ENCODE results near the gene RHOU.

Gene RHOU

DNA sequence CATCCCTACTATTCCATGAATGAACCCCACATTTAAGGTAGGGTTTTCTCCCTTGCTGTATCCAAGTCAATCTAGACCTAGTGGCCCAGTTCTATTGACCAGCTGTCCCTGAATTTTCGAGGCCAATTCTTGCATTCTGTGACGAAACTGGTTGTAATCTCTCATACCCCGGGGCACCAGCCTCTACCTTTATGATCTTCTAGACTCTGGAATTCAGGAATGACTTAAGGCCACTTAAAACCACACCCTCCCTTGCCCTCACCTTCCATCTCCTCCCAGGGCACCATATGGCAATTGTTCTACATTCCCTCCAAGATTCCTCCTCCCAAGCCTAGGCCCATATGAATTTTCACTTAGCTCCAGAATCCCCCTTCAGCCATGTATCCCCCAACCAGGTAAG is 48.9 kb downstream of the RHOU start:
- Mint-ChIP-seq H3K27ac (ENCODE audit: low read depth) (no peak overlapping the region), H3K9me3 (no peaks in the 10 kb centered on the region), H3K4me1 (no peaks in the 10 kb centered on the region), H3K36me3 (ENCODE audit: insufficient read depth) (no peaks in the 10 kb centered on the region), H3K27me3 (no peaks in the 10 kb centered on the region), H3K4me3 (no peak overlapping the region)
- ATAC-seq (replicated peaks; ENCODE audit: extremely low read depth, poor library complexity, severe bottlenecking): no peak
- no peak for DNase-seq (ENCODE audit: low spot score in 2 of 2)

DNA sequence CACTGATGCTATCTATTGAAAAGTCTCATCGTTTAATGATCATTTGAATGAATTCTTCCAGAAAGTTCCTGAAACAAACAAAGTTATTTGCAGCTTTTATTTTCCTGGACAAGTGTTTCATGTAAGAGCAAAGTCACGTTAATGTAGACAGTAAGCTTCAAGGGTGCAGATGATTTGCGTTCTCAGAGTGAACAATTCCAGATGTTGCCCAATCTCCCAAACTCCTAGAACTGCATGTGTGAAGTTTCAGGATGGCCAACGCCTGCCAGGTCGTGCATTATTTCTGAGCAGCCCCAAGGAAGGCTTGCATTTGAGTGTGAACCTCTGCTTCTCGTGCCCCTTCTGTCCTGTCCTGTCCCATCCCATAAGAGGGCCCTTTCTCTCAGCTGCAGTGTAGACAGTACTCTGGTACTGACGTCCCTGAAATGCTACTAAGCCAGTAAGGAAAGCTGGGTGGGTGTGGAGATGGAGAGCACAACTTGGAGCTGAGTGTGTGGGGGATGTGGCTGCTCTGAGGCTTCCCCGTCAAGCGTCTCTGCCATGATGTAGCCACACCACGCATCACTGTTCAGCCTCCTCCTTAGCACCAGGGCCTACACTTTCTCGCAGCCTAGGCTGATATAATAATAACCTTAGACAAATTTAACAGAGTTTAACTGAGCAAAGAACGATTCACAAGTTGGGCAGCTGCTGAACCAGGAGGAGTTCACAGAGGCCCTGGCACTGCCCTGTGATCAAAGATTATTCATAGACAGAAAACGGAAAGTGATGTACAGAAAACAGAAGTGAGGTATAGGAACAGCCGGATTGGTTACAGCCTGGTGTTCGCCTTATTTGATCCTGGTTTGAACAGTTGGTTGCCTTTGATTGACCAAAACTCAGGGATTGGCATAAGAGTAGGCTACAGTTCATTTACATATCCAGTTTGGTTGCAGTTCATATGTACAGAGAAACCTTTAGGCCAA is 50.4 kb downstream of the RHOU start:
- Mint-ChIP-seq H3K4me3 (no peak overlapping the region), H3K9me3 (no peaks in the 10 kb centered on the region), H3K4me1 (peaks cover 6% of the 10 kb centered on the region), H3K27ac (ENCODE audit: low read depth) (no peak overlapping the region), H3K36me3 (ENCODE audit: insufficient read depth) (no peaks in the 10 kb centered on the region), H3K27me3 (no peaks in the 10 kb centered on the region)
- no peak for DNase-seq (ENCODE audit: low spot score in 2 of 2)
- no peak for ATAC-seq (replicated peaks; ENCODE audit: extremely low read depth, poor library complexity, severe bottlenecking)

DNA sequence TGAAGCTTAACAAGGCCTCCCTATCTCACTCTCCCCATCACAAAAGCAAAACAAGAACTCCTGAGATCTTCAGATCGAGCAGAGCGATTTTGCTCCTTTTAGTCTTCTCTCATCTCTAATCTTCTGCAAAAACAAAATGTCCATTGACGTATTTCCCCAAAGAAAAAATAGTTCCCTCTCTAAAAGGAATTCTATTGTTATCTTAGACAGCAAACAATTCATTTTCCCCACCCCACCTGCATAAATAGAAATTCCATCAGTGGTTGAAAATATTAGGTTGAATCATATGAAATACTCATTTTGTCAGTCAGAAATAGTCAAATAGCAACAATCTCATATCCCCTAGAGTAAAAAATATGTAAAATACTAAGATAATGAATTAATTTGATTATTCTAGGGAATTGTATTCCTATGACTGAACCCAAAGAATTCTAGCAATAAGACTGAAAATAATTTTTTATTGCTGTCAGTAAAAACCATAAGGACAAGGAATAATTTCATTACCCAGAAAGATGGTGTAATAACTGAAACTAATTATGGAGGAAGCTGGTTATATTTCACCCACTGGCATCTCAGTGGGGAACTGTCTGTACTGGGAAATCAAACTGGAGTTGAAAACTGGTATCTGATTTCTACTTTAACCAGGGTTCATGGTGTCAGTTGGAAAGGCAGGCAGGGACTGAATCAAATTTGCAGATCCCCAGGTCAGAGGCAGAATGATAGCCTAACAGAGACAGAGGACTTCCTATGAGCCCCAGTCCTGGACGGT is 51.3 kb downstream of the RHOU start:
- Mint-ChIP-seq H3K36me3 (ENCODE audit: insufficient read depth) (no peaks in the 10 kb centered on the region), H3K27me3 (no peaks in the 10 kb centered on the region), H3K27ac (ENCODE audit: low read depth) (no peak overlapping the region), H3K9me3 (no peaks in the 10 kb centered on the region), H3K4me3 (no peak overlapping the region), H3K4me1 (peaks cover 13% of the 10 kb centered on the region)
- no peak for ATAC-seq (replicated peaks; ENCODE audit: extremely low read depth, poor library complexity, severe bottlenecking)
- no peak for DNase-seq (ENCODE audit: low spot score in 2 of 2)

DNA sequence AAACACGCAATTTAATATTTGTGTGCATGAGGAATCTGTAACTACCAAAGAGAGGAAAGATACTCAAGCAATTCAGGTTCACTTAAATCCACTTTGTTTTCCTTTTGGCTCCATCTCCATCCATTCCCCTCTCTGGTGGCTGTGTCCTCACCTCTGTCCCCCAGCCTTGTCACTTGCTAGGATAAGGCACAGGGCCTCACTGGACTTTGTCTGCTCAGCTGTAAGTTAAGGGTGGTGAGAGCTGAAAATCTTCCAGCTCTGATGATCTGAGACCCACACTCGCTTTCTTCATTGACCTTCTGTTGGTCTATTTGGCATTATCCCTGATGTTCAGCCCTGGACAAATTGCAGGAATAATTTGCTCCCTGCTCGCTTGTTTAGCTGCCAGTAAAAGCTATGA is 56.5 kb downstream of the RHOU start:
- Mint-ChIP-seq H3K27ac (ENCODE audit: low read depth) (no peak overlapping the region), H3K36me3 (ENCODE audit: insufficient read depth) (no peaks in the 10 kb centered on the region), H3K4me1 (peaks cover 13% of the 10 kb centered on the region)

DNA sequence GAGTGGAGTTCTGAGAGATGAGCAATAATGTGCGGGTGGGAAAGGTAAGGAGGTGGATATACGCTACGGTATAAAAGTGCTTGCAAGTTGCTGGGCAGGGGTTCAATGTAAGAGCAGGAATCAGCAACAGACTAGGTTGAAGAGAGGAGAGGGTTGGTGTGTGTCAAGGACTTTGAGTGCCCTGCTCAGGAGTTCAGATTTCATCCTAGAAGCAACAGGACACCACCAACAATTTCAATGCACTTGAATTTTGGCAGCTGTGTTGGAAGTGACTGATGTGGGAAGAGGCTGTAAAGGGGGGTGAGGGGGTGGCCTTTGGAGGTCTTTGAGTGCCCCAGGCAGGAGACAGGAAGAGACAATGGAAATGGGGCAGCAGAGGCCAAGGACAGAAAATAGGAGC is 57.3 kb downstream of the RHOU start:
- H3K4me3 Mint-ChIP-seq: no peak overlapping the region
- no peaks in the 10 kb centered on the region for H3K36me3 Mint-ChIP-seq (ENCODE audit: insufficient read depth)
- peaks cover 6% of the 10 kb centered on the region for H3K9me3 Mint-ChIP-seq
- no peak for DNase-seq (ENCODE audit: low spot score in 2 of 2)
- no peak overlapping the region for H3K27ac Mint-ChIP-seq (ENCODE audit: low read depth)
- H3K27me3 Mint-ChIP-seq: no peaks in the 10 kb centered on the region
- no peak for ATAC-seq (replicated peaks; ENCODE audit: extremely low read depth, poor library complexity, severe bottlenecking)
- H3K4me1 Mint-ChIP-seq: peaks cover 19% of the 10 kb centered on the region

More for the DNA sequence above, 56.5 kb downstream of the RHOU start:
- H3K27me3 Mint-ChIP-seq: no peaks in the 10 kb centered on the region
- no peaks in the 10 kb centered on the region for H3K9me3 Mint-ChIP-seq
- DNase-seq (ENCODE audit: low spot score in 2 of 2) (no peak), ATAC-seq (replicated peaks; ENCODE audit: extremely low read depth, poor library complexity, severe bottlenecking) (no peak)
- no peak overlapping the region for H3K4me3 Mint-ChIP-seq

DNA sequence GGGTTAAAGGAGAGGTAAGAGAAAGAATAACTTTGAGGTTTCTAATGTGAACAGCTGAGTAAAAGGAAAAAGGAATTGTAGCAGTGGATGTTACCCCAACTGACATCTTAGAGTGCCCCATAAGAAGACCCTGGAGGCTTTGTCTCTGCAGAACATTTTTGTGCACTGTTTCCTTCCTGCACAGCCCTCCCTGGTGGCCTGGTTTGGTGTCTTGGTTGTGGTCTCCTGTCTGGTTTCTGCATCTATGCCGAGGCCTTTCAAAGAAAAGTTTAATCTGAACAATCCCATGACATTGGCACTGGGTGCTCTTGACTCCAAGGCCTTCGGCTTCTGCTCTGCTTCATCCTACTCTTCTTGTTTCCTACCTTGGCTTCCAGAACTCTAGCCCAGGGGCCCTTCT is 57.8 kb downstream of the RHOU start:
- Mint-ChIP-seq H3K36me3 (ENCODE audit: insufficient read depth) (no peaks in the 10 kb centered on the region), H3K4me3 (no peak overlapping the region), H3K4me1 (peaks cover 22% of the 10 kb centered on the region), H3K9me3 (peaks cover 8% of the 10 kb centered on the region), H3K27ac (ENCODE audit: low read depth) (no peak overlapping the region), H3K27me3 (no peaks in the 10 kb centered on the region)
- ATAC-seq (replicated peaks; ENCODE audit: extremely low read depth, poor library complexity, severe bottlenecking): peak; percentile 29
- no peak for DNase-seq (ENCODE audit: low spot score in 2 of 2)

DNA sequence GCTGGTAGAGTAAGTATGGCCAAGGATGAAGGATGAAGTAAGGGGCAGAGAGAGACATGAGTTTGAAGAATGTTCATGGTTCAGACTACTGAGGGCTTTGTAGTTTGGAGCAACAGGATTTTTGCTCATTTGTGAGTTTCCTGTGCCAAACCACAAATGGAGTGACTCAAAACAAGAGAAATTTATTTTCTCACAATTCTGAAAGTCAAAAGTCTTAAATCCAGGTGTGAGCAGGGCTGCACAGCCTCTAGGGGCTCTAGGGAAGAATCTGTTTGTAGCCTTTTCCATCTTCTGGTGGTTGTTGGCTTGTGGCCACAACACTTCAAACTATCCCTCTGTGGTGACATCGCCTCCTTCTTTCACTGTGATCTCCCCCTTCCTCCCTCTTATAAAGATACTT is 58.9 kb downstream of the RHOU start:
- no peak overlapping the region for H3K4me3 Mint-ChIP-seq
- DNase-seq (ENCODE audit: low spot score in 2 of 2) (no peak), ATAC-seq (replicated peaks; ENCODE audit: extremely low read depth, poor library complexity, severe bottlenecking) (peak; percentile 84)
- H3K4me1 Mint-ChIP-seq: peaks cover 22% of the 10 kb centered on the region
- no peaks in the 10 kb centered on the region for H3K27me3 Mint-ChIP-seq
- H3K36me3 Mint-ChIP-seq (ENCODE audit: insufficient read depth): no peaks in the 10 kb centered on the region
- peaks cover 8% of the 10 kb centered on the region for H3K9me3 Mint-ChIP-seq
- no peak overlapping the region for H3K27ac Mint-ChIP-seq (ENCODE audit: low read depth)

DNA sequence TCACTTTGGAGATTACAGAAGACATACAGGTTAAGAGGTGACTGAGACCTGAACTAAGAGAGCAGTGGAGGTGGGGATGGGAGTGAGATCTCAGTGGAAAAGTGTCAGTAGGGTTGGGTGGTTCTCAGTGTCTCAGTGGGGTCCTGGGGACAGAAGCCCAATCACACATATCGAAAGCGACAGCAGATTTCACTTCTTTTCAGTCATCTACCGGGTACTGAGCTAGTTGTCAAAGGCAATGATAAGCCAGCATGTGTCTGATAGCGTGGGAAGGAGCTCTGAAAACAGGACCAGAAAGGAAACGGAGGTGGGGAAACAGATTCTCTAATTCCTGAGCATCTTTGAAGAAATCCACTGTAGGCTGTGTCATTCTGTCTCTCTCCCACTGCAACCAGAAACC is 59.5 kb downstream of the RHOU start:
- Mint-ChIP-seq H3K9me3 (peaks cover 8% of the 10 kb centered on the region), H3K27ac (ENCODE audit: low read depth) (no peak overlapping the region), H3K36me3 (ENCODE audit: insufficient read depth) (no peaks in the 10 kb centered on the region), H3K27me3 (no peaks in the 10 kb centered on the region), H3K4me1 (peaks cover 22% of the 10 kb centered on the region), H3K4me3 (no peak overlapping the region)
- ATAC-seq (replicated peaks; ENCODE audit: extremely low read depth, poor library complexity, severe bottlenecking) (no peak), DNase-seq (ENCODE audit: low spot score in 2 of 2) (no peak)

DNA sequence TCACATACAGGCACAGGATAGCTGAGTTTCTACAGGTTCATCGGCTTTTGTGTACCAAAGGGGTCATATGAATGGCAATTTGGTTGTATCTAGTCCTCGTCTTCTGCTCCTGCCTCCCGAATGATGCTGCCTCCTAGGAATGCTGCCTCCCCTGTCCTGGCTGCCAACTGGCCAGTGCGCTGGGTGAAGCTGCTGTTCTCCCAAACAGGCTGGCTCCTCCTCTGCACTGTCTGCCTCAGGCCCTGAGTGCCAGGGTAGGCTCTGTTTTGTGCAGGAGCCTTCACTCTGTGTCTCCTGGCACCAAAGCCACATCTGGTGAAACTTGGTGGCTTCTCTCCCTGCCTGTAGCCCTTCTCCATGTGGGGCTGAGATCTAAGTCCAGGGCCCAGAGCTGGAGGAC is 60.3 kb downstream of the RHOU start:
- DNase-seq (ENCODE audit: low spot score in 2 of 2): no peak
- H3K9me3 Mint-ChIP-seq: peaks cover 8% of the 10 kb centered on the region
- H3K4me3 Mint-ChIP-seq: no peak overlapping the region
- ATAC-seq (replicated peaks; ENCODE audit: extremely low read depth, poor library complexity, severe bottlenecking): no peak
- no peaks in the 10 kb centered on the region for H3K36me3 Mint-ChIP-seq (ENCODE audit: insufficient read depth)
- no peaks in the 10 kb centered on the region for H3K27me3 Mint-ChIP-seq
- H3K4me1 Mint-ChIP-seq: peaks cover 17% of the 10 kb centered on the region
- no peak overlapping the region for H3K27ac Mint-ChIP-seq (ENCODE audit: low read depth)
